IMR-90 (cell line): ENCODE data around the gene CDCP1. TPM values are rescaled to one million over a fixed set of nuclear protein-coding genes. Genes with fewer than 3 reads are reported as not detected.

ENCODE experiments used
- ATAC-seq: fragments of 200-7000 bp; cut with Tn5 transposase; 2 replicates; pipeline ENCODE4 v1.9.1; 2020; ENCODE audit warnings: low read depth, mild to moderate bottlenecking, moderate library complexity
- BruUV-seq: library from RNA; stranded (reverse); fragments of 400-500 nt; replicated peaks from 2 replicates; lab custom pipeline; 2021; lab: Mats Ljungman, UMichigan
- CTCF ChIA-PET: fragments of 300-600 bp; formaldehyde crosslinking; extraction: SDS; loops from one replicate; lab custom pipeline; 2021; ENCODE audit warnings: antibody characterized with exemption; lab: Yijun Ruan, JAX
- POLR2A ChIA-PET: fragments of 300-600 bp; sonication (Branson Sonifier 250); formaldehyde crosslinking; loops from one replicate; lab custom pipeline; 2022; ENCODE audit warnings: antibody characterized with exemption; ENCODE audit not compliant: unreplicated experiment; lab: Charles Lee
- DNase-seq: peaks from one replicate; pipeline ENCODE4 v3.0.0; 2013
- H2AFZ ChIP-seq: replicated peaks from 2 replicates; pipeline ENCODE3; 2013; ENCODE audit warnings: low read length, mild to moderate bottlenecking; ENCODE audit not compliant: poor library complexity
- H2AK5ac ChIP-seq: 2 replicates; pipeline ENCODE4 v1.6.1; 2013; ENCODE audit warnings: low read depth, low read length, inconsistent platforms
- H2AK9ac ChIP-seq: replicated peaks from 2 replicates; pipeline ENCODE3; 2013; ENCODE audit warnings: mild to moderate bottlenecking, low read depth, low read length, moderate library complexity; ENCODE audit not compliant: poor library complexity
- H2BK120ac ChIP-seq: 2 replicates; pipeline ENCODE4 v1.6.1; 2013; ENCODE audit warnings: low read depth, low read length, inconsistent platforms
- H2BK15ac ChIP-seq: 3 replicates; pipeline ENCODE4 v1.6.1; 2013; ENCODE audit warnings: low read depth, low read length, inconsistent platforms
- H2BK20ac ChIP-seq: 2 replicates; pipeline ENCODE4 v1.6.1; 2013; ENCODE audit warnings: low read depth, mild to moderate bottlenecking, inconsistent platforms, low read length, moderate library complexity
- H2BK5ac ChIP-seq: 2 replicates; pipeline ENCODE4 v1.6.1; 2013; ENCODE audit warnings: mild to moderate bottlenecking, low read depth, low read length, inconsistent platforms; ENCODE audit not compliant: poor library complexity, severe bottlenecking
- H3K14ac ChIP-seq: replicated peaks from 2 replicates; pipeline ENCODE4 v1.6.1; 2013; ENCODE audit warnings: low read depth, low read length, inconsistent platforms
- H3K18ac ChIP-seq: 2 replicates; pipeline ENCODE4 v1.6.1; 2013; ENCODE audit warnings: low read depth, low read length, control low read depth
- H3K23ac ChIP-seq: 2 replicates; pipeline ENCODE4 v1.6.1; 2013; ENCODE audit warnings: low read depth, low read length, inconsistent platforms
- H3K27ac ChIP-seq: 2 replicates; pipeline ENCODE4 v1.5.1; 2013; ENCODE audit warnings: mild to moderate bottlenecking, control low read depth, low read length; ENCODE audit not compliant: insufficient read depth
- H3K27me3 ChIP-seq: 2 replicates; pipeline ENCODE4 v1.6.1; 2013; ENCODE audit warnings: low read length; ENCODE audit not compliant: control insufficient read depth, insufficient read depth
- H3K36me3 ChIP-seq: 2 replicates; pipeline ENCODE4 v1.6.1; 2013; ENCODE audit warnings: low read length, mixed read lengths; ENCODE audit not compliant: control insufficient read depth, insufficient read depth
- H3K4ac ChIP-seq: 2 replicates; pipeline ENCODE4 v1.6.1; 2013; ENCODE audit warnings: low read depth, low read length, inconsistent platforms
- H3K4me1 ChIP-seq: 2 replicates; pipeline ENCODE4 v1.6.1; 2013; ENCODE audit warnings: low read length, mixed read lengths; ENCODE audit not compliant: control insufficient read depth, insufficient read depth
- H3K4me2 ChIP-seq: 2 replicates; pipeline ENCODE4 v1.6.1; 2013; ENCODE audit warnings: low read depth, mild to moderate bottlenecking, control low read depth, low read length, moderate library complexity
- H3K4me3 ChIP-seq: 2 replicates; pipeline ENCODE4 v1.5.1; 2013; ENCODE audit warnings: low read depth, mild to moderate bottlenecking, control low read depth, low read length, moderate library complexity; ENCODE audit not compliant: insufficient read depth
- H3K56ac ChIP-seq: 2 replicates; pipeline ENCODE4 v1.6.1; 2013; ENCODE audit warnings: low read length, inconsistent platforms; ENCODE audit not compliant: insufficient read depth; ENCODE audit errors: extremely low read depth
- H3K79me1 ChIP-seq, 2 experiments: 2 replicates each; pipeline ENCODE4 v1.6.1; 2013; ENCODE audit warnings: low read length in 2 of 2, inconsistent platforms in 1 of 2, low read depth in 1 of 2
- H3K9ac ChIP-seq: 2 replicates; pipeline ENCODE4 v1.6.1; 2013; ENCODE audit warnings: low read depth, low read length, control low read depth
- H3K9me1 ChIP-seq: 2 replicates; pipeline ENCODE4 v1.6.1; 2013; ENCODE audit warnings: low read length, inconsistent platforms; ENCODE audit not compliant: insufficient read depth
- H3K9me3 ChIP-seq: 2 replicates; pipeline ENCODE4 v1.6.1; 2013; ENCODE audit warnings: low read length; ENCODE audit not compliant: control insufficient read depth, insufficient read depth
- H4K20me1 ChIP-seq: 2 replicates; pipeline ENCODE4 v1.6.1; 2013; ENCODE audit warnings: low read length, inconsistent platforms; ENCODE audit not compliant: insufficient read depth
- H4K5ac ChIP-seq: 2 replicates; pipeline ENCODE4 v1.6.1; 2013; ENCODE audit warnings: mild to moderate bottlenecking, low read depth, low read length, control low read depth
- H4K8ac ChIP-seq, 2 experiments: 2 replicates each; pipeline ENCODE4 v1.6.1; 2013; ENCODE audit warnings: low read depth in 2 of 2, low read length in 2 of 2, control low read depth in 1 of 2, inconsistent platforms in 1 of 2
- H4K91ac ChIP-seq: 2 replicates; pipeline ENCODE4 v1.6.1; 2013; ENCODE audit warnings: low read depth, low read length, inconsistent platforms; ENCODE audit not compliant: insufficient read depth
- BHLHE40 ChIP-seq: fragments of 150-350 bp; IDR thresholded peaks from 2 replicates; pipeline ENCODE4 v1.6.1; 2016; ENCODE audit warnings: mild to moderate bottlenecking, low read depth, low read length
- CEBPB ChIP-seq: IDR thresholded peaks from 2 replicates; pipeline ENCODE4 v1.6.1; 2012; ENCODE audit warnings: low read depth, low read length, improper control_type of control experiment
- FOS ChIP-seq: fragments of 150-350 bp; IDR thresholded peaks from 2 replicates; pipeline ENCODE4 v1.6.1; 2016; ENCODE audit warnings: low read depth, low read length
- MAZ ChIP-seq: IDR thresholded peaks from 2 replicates; pipeline ENCODE4 v1.6.1; 2012; ENCODE audit warnings: low read depth, mild to moderate bottlenecking, low read length, improper control_type of control experiment, moderate library complexity, borderline replicate concordance
- MXI1 ChIP-seq: IDR thresholded peaks from 2 replicates; pipeline ENCODE4 v1.6.1; 2012; ENCODE audit warnings: low read depth, mild to moderate bottlenecking, low read length, moderate library complexity, borderline replicate concordance
- POLR2A ChIP-seq: IDR thresholded peaks from 2 replicates; pipeline ENCODE4 v1.6.1; 2012; ENCODE audit warnings: mild to moderate bottlenecking, low read depth, low read length
- RAD21 ChIP-seq: IDR thresholded peaks from 2 replicates; pipeline ENCODE4 v1.6.1; 2012; ENCODE audit warnings: low read length, improper control_type of control experiment
- SMC3 ChIP-seq: fragments of 150-350 bp; IDR thresholded peaks from 2 replicates; pipeline ENCODE4 v1.6.1; 2016; ENCODE audit warnings: low read depth, mild to moderate bottlenecking, antibody characterized with exemption, low read length, moderate library complexity
- USF2 ChIP-seq: fragments of 150-350 bp; IDR thresholded peaks from 2 replicates; pipeline ENCODE4 v1.6.1; 2017; ENCODE audit warnings: mild to moderate bottlenecking, antibody characterized with exemption, low read length, low read depth
- WGBS, 2 experiments: methylation state at CpG; one replicate each; pipeline versions ENCODE4 v1.1.5 to v1.1.7; 2013; ENCODE audit warnings: missing lambda C conversion rate in 2 of 2; ENCODE audit not compliant: insufficient read length in 1 of 2; ENCODE audit errors: extremely low coverage in 2 of 2; 5-methylcytosine and 5-hydroxymethylcytosine counted together
- dilution Hi-C: fragments of 300-500 bp; cut with HindIII; formaldehyde crosslinking; loops from one replicate; pipeline ENCODE4 v1.14.3; 2018; ENCODE audit warnings: low sequenced_read_pairs; ENCODE audit not compliant: unreplicated experiment
- in situ Hi-C: fragments of 300-500 bp; cut with MboI; formaldehyde crosslinking; loops from 3 replicates; pipeline ENCODE4 v1.14.3; 2019; ENCODE audit warnings: low sequenced_read_pairs, inconsistent platforms, mixed read lengths
- intact Hi-C: fragments of 100-400 bp; cut with micrococcal nuclease; formaldehyde crosslinking; loops from 2 replicates; pipeline ENCODE4 v1.10.0; 2022
- polyA plus RNA-seq, 3 experiments: library from polyadenylated mRNA; depleted of rRNA; stranded (reverse); fragments of >200 nt; gene quantifications; 2 replicates each; pipeline ENCODE4 v1.2.3, GENCODE V29; 2012; ENCODE audit warnings: low replicate concordance in 1 of 3
- total RNA-seq: library from RNA; depleted of rRNA; stranded (reverse); fragments of >200 nt; gene quantifications from 2 replicates; pipeline ENCODE4 v1.2.3, GENCODE V29; 2012

The CDCP1 gene
- total and polyA plus RNA-seq, 2 of the 4 experiments (the other 2 are of a cell fraction): 2.5 to 3.8 TPM

DNA sequence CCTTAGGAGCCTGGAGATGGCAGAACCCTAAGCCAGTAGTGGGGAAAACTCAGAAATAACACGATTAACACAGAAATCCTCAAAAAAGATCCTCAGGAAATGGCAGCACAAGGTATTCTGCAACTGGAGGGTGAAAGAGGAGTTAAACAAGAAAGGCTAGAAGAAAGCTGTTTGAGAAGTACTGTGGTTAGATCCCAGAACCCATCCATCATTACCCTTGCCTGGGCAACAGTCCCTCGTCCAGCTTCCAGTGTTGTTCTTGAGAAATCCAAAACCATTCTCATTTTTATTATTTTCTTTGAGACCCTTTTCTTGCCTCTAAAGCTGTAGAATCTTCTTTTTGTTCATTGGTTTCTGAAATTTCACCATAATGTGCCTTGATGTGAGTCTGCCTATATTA, 2.7 kb upstream of the CDCP1 start:
- Histone ChIP-seq H4K5ac (peak overlapping the region; percentile 80; the same call in 1 of the 2 replicates), H3K27ac (no peak overlapping the region), H3K79me1 (peaks cover 8 to 11% of the 10 kb centered on the region in 2 experiments; a peak in 3 of 4 replicates), H3K18ac (peak overlapping the region; percentile 80; the same call in 1 of the 2 replicates), H3K9ac (no peak overlapping the region), H3K4ac (no peak overlapping the region), H3K36me3 (no peaks in the 10 kb centered on the region), H3K4me2 (no peak overlapping the region), H2BK120ac (peak overlapping the region; percentile 2; the same call in 1 of the 2 replicates), H3K56ac (no peak overlapping the region), H2BK15ac (peak overlapping the region; percentile 74; the same call in 1 of the 3 replicates), H3K23ac (0 out of 2 replicates have a peak overlapping the region, but pooled peaks have one; percentile 31), H2BK5ac (peak overlapping the region; percentile 65), H2AK5ac (no peak overlapping the region), H3K27me3 (peaks cover 9% of the 10 kb centered on the region; the same call in 1 of the 2 replicates), H2AK9ac (no peak overlapping the region), H4K20me1 (no peaks in the 10 kb centered on the region), H4K8ac (peak overlapping the region; percentile 42 to 49; a peak in 3 of 4 replicates), H3K9me1 (no peaks in the 10 kb centered on the region; the same call in 1 of the 2 replicates), H2AFZ (no peak overlapping the region), H2BK20ac (peak overlapping the region; percentile 63; the same call in 1 of the 2 replicates), H3K4me1 (peaks cover 8% of the 10 kb centered on the region), H4K91ac (peak overlapping the region; percentile 28; the same call in 1 of the 2 replicates), H3K14ac (no peak overlapping the region), H3K4me3 (no peak overlapping the region), H3K9me3 (peaks cover 3% of the 10 kb centered on the region)
- TF ChIP-seq POLR2A (no peak), RAD21 (no peak), SMC3 (no peak), CEBPB (no peak), USF2 (no peak), BHLHE40 (no peak), FOS (no peak), MAZ (no peak), MXI1 (no peak)
- intact Hi-C loops (no loop called here), in situ Hi-C loops (no loop called here), dilution Hi-C loops (no loop called here)
- no CpG with 5 or more reads among the region's 2 CpGs for WGBS, 2 experiments
- BruUV-seq: no TSS peak
- DNase-seq: no peak
- ChIA-PET POLR2A (no interaction called here), CTCF (interaction anchor here (0.9 kb wide), 1 partner anchor 10 kb away, joined by 4 read pairs; no protein-coding TSS in a partner anchor)
- no peak for ATAC-seq
